Stimulated activated CD8-positive, alpha-beta memory T cell treated with anti-CD3 and anti-CD28 coated beads, Interleukin-15, amount 100 ng/mL, for 48 hours (primary cell): ENCODE measurements around the gene ITPRIPL1.

ENCODE experiments used
- DNase-seq, 2 donors: peaks; one replicate each; pipeline ENCODE4 v3.0.0-alpha.2; 2020; ENCODE audit warnings: low read depth in 2 of 2

ITPRIPL1 gene

DNA sequence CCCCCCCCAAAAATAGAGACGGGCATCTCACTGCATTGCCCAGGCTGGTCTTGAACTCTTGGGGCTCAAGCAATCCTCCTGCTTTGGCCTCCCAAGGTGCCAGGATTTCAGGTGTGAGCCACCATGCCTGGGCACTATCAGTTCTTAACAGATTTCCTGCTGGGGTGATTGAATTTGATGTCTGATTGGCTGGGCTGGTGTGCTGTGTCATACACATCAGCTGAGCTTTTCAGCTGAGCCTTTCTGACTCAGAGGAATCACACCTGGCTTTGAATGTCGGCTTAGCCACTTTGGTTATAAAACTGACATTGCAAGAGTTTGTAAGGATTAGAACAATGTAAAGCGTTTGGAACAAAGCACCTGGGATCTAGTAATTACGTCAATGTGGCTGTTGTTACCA, 29.4 kb downstream of the ITPRIPL1 start:
- DNase-seq, result no peak

DNA sequence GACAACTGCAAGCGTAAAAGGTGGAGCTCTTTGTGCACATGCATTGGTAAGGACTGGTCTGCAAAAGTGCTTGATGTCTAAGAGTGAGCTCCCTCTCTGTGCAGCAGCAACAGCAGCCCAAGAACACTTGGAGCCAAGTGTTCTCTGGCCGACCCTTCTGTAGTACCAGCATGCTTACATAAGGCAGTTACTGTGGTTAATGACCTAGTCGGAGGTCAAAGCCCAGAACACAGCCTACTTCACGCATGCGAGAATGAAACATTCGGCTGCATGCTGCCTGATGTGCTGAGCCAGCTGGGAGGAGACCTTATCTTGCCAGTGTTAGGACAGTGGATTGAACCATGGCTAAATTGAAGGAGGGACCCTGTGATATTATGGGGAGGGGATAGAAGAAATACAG, 31.8 kb downstream of the ITPRIPL1 start:
- DNase-seq, result no peak

DNA sequence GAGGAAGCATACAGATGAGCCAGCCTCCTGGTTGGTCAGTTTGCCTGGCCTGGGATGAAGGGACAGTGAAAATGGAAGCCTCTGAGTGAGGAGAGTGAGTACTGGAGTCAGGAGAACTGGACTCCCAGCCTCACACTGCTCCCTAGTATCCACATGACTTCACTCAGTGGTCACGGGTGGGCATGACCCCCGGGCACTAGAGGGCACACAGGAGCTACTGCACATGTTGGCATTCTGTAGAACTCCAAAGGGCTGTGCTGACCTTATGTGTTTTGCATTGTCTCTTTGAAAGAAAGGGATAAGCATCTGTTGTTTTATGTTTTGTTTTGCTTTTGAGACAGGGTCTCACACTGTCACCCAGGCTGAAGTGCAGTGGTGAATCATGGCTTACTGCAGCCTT, 34.2 kb downstream of the ITPRIPL1 start:
- no peak for DNase-seq

DNA sequence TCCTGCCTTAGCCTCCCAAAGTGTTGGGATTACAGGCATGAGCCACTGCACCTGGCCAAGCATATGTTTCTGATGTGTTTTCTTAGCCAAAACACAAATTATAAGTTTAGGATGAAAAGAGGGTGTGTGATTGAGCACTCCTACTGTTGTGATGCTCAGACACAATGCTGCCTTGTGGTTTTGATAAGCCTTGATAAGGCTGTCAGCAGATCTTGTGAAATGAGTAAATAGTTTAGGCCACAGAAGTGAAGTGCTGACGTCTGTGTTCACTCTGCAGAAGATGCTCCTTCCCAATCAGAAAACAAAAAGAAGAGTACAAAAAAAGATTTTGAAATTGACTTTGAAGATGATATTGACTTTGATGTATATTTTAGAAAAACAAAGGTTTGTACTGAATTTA, 34.7 kb downstream of the ITPRIPL1 start:
- no peak for DNase-seq

DNA sequence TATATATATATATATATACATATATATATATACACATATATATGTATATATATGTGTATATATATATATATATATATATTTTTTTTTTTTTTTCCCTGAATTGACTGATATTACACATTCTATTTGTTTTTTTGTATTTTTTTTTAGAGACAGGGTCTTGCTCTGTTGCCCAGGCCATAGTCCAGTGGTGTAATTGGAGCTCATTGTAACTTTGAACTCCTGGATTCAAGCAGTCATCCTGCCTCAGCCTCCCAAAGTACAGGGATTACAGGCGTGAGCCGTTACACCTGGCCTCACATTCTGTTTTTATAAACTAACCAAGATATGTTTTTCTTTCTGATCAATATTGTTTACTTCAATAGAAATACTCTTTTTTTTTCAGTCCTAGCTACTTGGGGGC, 36.6 kb downstream of the ITPRIPL1 start:
- DNase-seq, result no peak

DNA sequence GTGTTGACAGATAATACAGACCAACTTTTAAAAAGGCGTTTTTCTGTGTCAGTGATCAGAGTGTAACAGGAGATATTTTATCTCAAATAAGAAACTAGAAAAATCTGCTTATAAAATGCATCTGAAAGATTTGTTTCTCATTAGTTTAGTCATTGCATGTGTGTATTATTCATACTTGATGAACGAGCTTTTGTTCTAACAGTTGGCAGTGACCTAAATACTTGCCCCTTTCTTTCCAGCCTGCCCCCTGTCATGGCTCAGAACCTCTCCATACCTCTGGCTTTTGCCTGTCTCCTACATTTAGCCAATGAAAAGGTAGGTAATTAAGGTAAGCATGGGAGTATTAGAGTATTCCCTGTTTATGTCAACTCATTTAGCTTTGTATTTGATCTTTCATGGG, 44.1 kb downstream of the ITPRIPL1 start:
- DNase-seq, result no peak

DNA sequence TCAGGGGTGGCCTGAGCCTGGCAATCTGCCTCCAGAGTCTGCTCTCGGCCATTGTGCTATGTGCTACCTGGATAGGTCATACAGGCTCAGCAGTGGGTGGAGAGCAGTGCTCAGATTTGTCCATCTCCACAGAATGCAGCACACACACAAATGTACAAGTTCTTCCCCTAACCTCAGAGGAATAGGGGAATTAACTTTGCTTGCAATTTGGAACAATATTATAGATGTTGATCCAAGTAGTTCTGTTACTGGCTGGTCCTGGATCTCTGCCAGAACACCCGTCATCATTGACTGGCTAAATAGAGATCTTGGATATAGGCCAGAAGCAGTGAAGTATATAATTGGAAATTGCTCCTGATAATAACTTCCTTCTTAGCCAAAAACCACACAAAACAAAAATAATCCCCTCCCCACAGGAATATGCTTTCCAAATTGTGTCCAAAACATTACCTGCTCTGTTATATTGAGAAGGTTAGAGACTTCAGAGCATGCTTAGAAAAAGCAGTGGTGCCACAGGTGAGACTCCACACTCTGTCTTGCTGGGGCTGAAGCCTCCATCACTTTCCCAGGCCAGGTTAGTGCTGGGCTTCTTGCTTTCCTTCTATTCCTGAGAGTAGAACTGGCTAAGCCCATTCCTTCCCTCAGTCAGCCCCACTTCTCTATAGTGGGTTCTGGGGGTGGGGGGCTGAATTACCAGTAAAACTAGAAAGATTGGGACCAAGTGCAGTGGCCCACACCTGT, 49.3 kb downstream of the ITPRIPL1 start:
- DNase-seq, result no peak
